Gastrocnemius medialis (tissue), 4 donors: ENCODE measurements around the gene PHIP. TPM values are rescaled to one million over a fixed set of nuclear protein-coding genes. Genes with fewer than 3 reads are reported as not detected.

ENCODE experiments used
- ATAC-seq, 2 donors: fragments of 150-250 bp; one replicate each; pipeline ENCODE4 v1.9.1; 2016
- DNase-seq, 2 donors: peaks; one replicate each; pipeline ENCODE4 v3.0.0-alpha.2; 2019
- H3K27ac ChIP-seq, 4 donors: fragments of 200-600 bp; sonication (generic); 1 replicate in 1 of 4; 2 replicates in 3 of 4; pipeline ENCODE4 v1.5.1; 2016 to 2018; ENCODE audit warnings: mild to moderate bottlenecking in 2 of 4, moderate library complexity in 1 of 4
- H3K27me3 ChIP-seq, 3 donors: fragments of 200-600 bp; sonication (generic) in 2 of 3; 1 replicate in 1 of 3; 2 replicates in 2 of 3; pipeline versions ENCODE4 v1.5.1 to v1.6.0; 2016 to 2019; ENCODE audit warnings: mild to moderate bottlenecking in 1 of 3, moderate library complexity in 1 of 3
- H3K36me3 ChIP-seq, 2 donors: fragments of 200-600 bp; sonication (generic) in 1 of 2; one replicate each; pipeline ENCODE4 v1.5.1; 2017 to 2018
- H3K4me1 ChIP-seq, 2 donors: fragments of 200-600 bp; sonication (generic) in 1 of 2; one replicate each; pipeline ENCODE4 v1.5.1; 2016 to 2017; ENCODE audit warnings: mild to moderate bottlenecking in 2 of 2
- H3K4me3 ChIP-seq, 4 donors: fragments of 200-600 bp; sonication (generic) in 3 of 4; 1 replicate in 1 of 4; 2 replicates in 3 of 4; pipeline ENCODE4 v1.5.1; 2016 to 2019; ENCODE audit warnings: mild to moderate bottlenecking in 2 of 4
- H3K9me3 ChIP-seq, 3 donors: fragments of 200-600 bp; sonication (generic) in 2 of 3; 1 replicate in 1 of 3; 2 replicates in 2 of 3; pipeline ENCODE4 v1.5.1; 2016 to 2019
- POLR2A ChIP-seq, 2 donors: fragments of 450-650 bp; IDR thresholded peaks; one replicate each; pipeline ENCODE4 v1.6.1; 2017; ENCODE audit warnings: antibody characterized with exemption in 2 of 2, mild to moderate bottlenecking in 2 of 2, moderate library complexity in 2 of 2
- in situ Hi-C, 4 donors: fragments of 200-750 bp; cut with MboI; loops; one replicate each; pipeline versions ENCODE4 v1.15.0 to v1.8.0; 2017; ENCODE audit warnings: low sequenced_read_pairs in 4 of 4
- intact Hi-C: fragments of 100-400 bp; cut with DNase I; formaldehyde crosslinking; loops from one replicate; pipeline ENCODE4 v1.15.1; 2023; ENCODE audit warnings: low total_unique reads
- total RNA-seq, 4 donors: library from RNA; depleted of rRNA; stranded (reverse); fragments of >200 nt; gene quantifications; one replicate each; pipeline versions ENCODE4 v1.1.0 to v1.2.3, GENCODE V29; 2016
- TF ChIP-seq, protein P1 (sequence below), 5 experiments: fragments of 450-650 bp in 3 of 5; fragments of 200-600 bp in 2 of 5; sonication (generic) in 2 of 5; IDR thresholded peaks in 4 of 5; conservative IDR thresholded peaks in 1 of 5; 1 replicate in 4 of 5; 2 replicates in 1 of 5; pipeline ENCODE4 v1.5.1; 2016 to 2019; ENCODE audit warnings: antibody characterized with exemption in 5 of 5, mild to moderate bottlenecking in 3 of 5, moderate library complexity in 3 of 5

The PHIP gene
- total RNA-seq, 4 donors from 2014 or later, result 10.9 to 25.1 (median 16.6) TPM

DNA sequence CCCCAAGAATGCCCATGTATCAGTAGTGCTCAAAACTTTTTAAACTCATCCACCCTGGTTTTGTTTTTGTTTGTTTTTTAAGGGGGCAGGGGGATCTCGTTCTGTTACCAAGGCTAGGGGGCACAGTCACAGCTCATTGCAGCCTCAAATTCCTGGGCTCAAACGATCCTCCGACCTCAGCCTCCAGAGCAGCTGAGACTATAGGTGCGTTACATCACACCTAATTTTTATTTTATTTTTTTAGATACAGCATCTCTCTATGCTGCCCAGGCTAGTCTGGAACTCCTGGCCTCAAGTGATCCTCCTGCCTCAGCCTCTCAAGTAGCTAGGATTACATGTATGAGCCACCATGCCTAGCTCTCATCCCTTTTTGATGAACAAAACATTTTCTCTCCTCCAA is 11.2 kb downstream of the PHIP start:
- DNase-seq (no peak), ATAC-seq (no peak)
- no peak overlapping the region for H3K27ac ChIP-seq
- intact Hi-C loops, result no loop called here
- in situ Hi-C loops, result no loop called here
- H3K4me3 ChIP-seq, result no peak overlapping the region
- TF ChIP-seq, protein P1, sequence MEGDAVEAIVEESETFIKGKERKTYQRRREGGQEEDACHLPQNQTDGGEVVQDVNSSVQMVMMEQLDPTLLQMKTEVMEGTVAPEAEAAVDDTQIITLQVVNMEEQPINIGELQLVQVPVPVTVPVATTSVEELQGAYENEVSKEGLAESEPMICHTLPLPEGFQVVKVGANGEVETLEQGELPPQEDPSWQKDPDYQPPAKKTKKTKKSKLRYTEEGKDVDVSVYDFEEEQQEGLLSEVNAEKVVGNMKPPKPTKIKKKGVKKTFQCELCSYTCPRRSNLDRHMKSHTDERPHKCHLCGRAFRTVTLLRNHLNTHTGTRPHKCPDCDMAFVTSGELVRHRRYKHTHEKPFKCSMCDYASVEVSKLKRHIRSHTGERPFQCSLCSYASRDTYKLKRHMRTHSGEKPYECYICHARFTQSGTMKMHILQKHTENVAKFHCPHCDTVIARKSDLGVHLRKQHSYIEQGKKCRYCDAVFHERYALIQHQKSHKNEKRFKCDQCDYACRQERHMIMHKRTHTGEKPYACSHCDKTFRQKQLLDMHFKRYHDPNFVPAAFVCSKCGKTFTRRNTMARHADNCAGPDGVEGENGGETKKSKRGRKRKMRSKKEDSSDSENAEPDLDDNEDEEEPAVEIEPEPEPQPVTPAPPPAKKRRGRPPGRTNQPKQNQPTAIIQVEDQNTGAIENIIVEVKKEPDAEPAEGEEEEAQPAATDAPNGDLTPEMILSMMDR (IDR thresholded peaks at IDR 0.05 in 4 of 5, conservative IDR thresholded peaks at IDR 0.05 in 1 of 5), result no peak
- no peak for TF ChIP-seq POLR2A (IDR thresholded peaks at IDR 0.05)
- no peaks in the 10 kb centered on the region for H3K27me3 ChIP-seq
- no peaks in the 10 kb centered on the region for H3K9me3 ChIP-seq
- no peaks in the 10 kb centered on the region for H3K36me3 ChIP-seq
- peaks cover 37 to 60% of the 10 kb centered on the region in 2 donors for H3K4me1 ChIP-seq

- ATAC-seq, result no peak
- Histone ChIP-seq H3K27me3 (no peaks in the 10 kb centered on the region), H3K36me3 (no peaks in the 10 kb centered on the region), H3K27ac (no peak overlapping the region), H3K4me1 (peaks cover 36 to 56% of the 10 kb centered on the region in 2 donors), H3K4me3 (no peak overlapping the region), H3K9me3 (no peaks in the 10 kb centered on the region)
- DNase-seq, result no peak
- in situ Hi-C loops, result no loop called here
- TF ChIP-seq, protein P1 (IDR thresholded peaks at IDR 0.05 in 4 of 5, conservative IDR thresholded peaks at IDR 0.05 in 1 of 5), result no peak
- no peak for TF ChIP-seq POLR2A (IDR thresholded peaks at IDR 0.05)
- intact Hi-C loops, result no loop called here
Measured at GRCh38 chr6:79066330-79066729, 11.7 kb downstream of the PHIP start.

DNA sequence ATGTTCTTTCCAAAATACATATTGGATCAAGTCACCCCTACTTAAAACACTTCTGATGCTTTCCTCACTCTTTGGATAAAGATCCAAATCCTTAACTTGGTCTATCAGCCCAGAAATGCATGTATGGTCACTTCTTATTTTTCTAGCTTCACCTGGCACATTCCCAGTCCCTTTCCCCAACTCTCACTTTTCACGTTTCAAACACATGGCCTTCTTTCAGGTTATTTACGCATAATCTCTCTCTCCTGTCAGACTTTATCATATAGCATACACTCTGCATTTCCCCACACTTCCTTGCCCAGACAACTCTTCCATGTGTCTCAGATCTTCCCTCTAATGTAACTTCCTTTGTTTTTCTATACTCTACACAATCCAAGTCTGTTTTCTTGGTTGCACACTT is 12.8 kb downstream of the PHIP start:
- no peaks in the 10 kb centered on the region for H3K27me3 ChIP-seq
- in situ Hi-C loops, result no loop called here
- DNase-seq, result no peak
- H3K36me3 ChIP-seq, result no peaks in the 10 kb centered on the region
- peaks cover 27 to 45% of the 10 kb centered on the region in 2 donors for H3K4me1 ChIP-seq
- H3K9me3 ChIP-seq, result no peaks in the 10 kb centered on the region
- no peak overlapping the region for H3K4me3 ChIP-seq
- intact Hi-C loops, result no loop called here
- ATAC-seq, result no peak
- no peak overlapping the region for H3K27ac ChIP-seq
- TF ChIP-seq, protein P1 (IDR thresholded peaks at IDR 0.05 in 4 of 5, conservative IDR thresholded peaks at IDR 0.05 in 1 of 5), result no peak
- TF ChIP-seq POLR2A (IDR thresholded peaks at IDR 0.05), result no peak

GRCh38 chr6:79064635-79065034 is 13.4 kb downstream of the PHIP start:
- Histone ChIP-seq H3K9me3 (no peaks in the 10 kb centered on the region), H3K27me3 (no peaks in the 10 kb centered on the region), H3K4me3 (no peak overlapping the region), H3K27ac (no peak overlapping the region), H3K4me1 (peaks cover 23 to 40% of the 10 kb centered on the region in 2 donors), H3K36me3 (peaks cover 0 to 5% of the 10 kb centered on the region in 2 donors)
- in situ Hi-C loops, result no loop called here
- intact Hi-C loops, result no loop called here
- no peak for ATAC-seq
- DNase-seq, result no peak
- no peak for TF ChIP-seq POLR2A (IDR thresholded peaks at IDR 0.05)
- TF ChIP-seq, protein P1 (IDR thresholded peaks at IDR 0.05 in 4 of 5, conservative IDR thresholded peaks at IDR 0.05 in 1 of 5), result no peak

DNA sequence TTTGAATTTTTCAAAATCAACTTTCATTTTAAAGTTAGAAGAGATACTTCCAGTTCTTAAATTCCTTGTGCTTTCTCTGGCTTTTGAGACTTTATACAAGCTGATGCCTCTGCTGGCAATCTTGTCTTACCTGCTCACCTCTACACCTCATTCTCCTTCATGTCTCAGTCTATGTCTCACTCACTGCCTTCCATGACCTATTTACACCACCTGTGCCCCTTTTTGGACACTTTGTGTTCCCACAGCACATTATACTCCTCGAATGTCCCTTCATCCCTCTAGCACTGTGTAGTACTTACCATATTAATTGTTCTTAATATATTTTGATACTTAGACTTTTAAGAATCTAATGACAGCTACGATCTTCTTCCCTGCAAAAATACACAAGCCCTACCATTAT is 15.3 kb downstream of the PHIP start:
- Histone ChIP-seq H3K36me3 (peaks cover 2 to 24% of the 10 kb centered on the region in 2 donors), H3K27me3 (no peaks in the 10 kb centered on the region), H3K4me3 (no peak overlapping the region), H3K9me3 (no peaks in the 10 kb centered on the region), H3K27ac (no peak overlapping the region), H3K4me1 (peaks cover 20 to 22% of the 10 kb centered on the region in 2 donors)
- in situ Hi-C loops (no loop called here), intact Hi-C loops (no loop called here)
- DNase-seq, result no peak
- no peak for ATAC-seq
- no peak for TF ChIP-seq POLR2A (IDR thresholded peaks at IDR 0.05)
- TF ChIP-seq, protein P1 (IDR thresholded peaks at IDR 0.05 in 4 of 5, conservative IDR thresholded peaks at IDR 0.05 in 1 of 5), result no peak
